NCI-H2029 treated with DMSO at 0.1 percent for 48 hours (cell line): Measurements from ENCODE around the gene DNAJC8.

Source experiments
- DNase-seq: peaks from one replicate; lab custom pipeline; 2025; lab: John Stamatoyannopoulos, UW

Gene DNAJC8

GRCh38 chr1:28171246-28171645 lies 61.6 kb downstream of the DNAJC8 start:
- no peak for DNase-seq

DNA sequence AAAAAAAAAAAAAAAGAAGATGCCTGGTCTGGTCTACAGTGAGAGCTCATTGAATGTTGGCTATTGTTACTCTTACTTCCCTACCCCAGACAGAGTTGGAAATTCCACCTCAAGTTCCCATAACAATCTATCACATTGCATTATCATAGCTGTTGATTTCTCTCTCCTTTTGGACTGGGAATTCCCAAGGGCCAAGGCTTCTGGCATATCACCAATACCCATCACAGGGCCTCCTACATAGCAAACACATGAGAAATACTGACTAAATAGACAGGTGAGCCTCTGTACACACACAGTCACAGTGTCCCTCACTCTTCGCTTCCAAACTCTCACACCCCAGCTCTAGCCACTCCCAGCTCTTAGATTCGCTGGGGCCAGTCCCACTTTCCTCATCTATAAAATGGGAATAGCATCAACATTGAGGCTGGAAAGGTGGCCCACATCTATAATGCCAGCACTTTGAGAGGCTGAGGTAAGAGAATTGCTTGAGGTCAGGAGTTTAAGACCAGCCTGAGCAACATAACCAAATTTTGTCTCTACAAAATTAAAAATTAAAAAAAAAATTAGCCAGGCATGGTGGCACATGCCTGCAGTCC lies 62.7 kb downstream of the DNAJC8 start:
- no peak for DNase-seq

DNA sequence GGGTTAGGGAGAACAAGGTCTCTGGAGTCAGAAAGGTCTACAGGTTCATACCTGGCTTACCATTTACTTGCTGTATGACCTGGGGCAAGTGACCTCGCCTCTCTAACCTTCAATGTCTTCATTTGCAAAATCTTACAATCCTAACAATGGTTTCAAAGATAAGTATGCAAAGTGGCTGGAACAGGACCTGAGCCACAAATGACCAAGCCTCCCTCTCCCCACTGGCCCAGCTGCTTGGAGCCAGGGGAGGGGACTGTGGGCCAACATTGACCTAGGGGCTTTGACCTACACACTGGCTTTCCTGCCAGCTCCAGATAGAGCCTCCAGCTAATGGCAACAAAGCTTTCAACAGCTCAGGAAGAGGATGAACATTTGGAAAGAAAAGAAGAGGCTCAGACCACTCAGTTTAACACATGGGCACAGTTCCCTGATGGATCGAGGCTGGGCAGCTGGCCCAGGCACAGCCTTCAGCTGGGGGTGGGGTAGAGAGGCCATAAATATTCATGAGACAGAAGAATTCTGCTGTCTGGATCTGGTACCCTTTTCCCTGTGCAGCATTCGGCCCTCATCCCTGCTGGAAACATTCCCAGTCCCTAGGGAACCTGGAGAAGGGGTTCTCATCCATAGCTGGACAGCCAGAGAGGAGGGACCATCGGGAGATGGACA lies 69.2 kb downstream of the DNAJC8 start:
- DNase-seq = no peak

DNA sequence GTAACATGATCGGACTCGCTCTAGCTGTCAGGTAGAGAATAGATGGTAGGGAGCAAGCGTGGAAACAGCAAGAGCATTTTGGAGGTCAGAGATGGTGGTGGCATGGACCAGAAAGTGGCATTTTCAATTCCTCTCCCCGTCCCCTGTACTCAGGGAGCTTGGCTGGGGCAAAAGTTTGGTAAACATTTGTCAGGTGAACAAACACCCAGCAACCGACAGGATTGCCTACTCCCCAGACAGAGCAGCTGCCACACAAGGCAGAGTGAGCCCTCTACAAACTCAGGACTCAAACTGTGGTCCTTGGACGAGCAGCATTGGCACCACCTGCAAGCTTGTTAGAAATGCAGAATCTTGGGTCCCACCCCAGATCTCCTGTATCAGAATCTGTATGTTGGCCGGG lies 70.7 kb downstream of the DNAJC8 start:
- no peak for DNase-seq

GRCh38 chr1:28161751-28162150 lies 71.1 kb downstream of the DNAJC8 start:
- DNase-seq = no peak

DNA sequence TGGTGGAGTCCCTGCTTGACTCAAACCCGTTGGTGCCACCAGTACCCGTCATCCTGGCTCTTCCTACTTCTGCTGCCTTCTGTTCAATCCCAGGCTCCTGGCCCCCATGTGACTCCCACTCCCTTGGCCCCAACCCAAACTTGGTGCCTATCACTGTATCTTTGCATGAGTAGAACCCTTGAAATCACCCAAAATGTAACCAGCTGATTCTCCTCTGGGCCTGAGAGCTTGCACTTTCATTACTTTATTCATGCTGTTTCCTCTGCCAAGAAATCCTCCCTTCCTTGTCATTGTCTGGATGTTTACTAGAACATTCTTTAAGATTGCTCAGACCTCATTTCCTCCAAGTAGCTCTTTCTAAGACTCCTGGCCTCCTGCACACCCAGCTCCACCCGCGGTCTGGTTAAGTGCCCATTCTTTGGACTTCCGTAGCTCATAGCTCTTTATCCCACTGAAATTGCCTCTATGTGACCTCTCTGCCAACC lies 72.0 kb downstream of the DNAJC8 start:
- no peak for DNase-seq

DNA sequence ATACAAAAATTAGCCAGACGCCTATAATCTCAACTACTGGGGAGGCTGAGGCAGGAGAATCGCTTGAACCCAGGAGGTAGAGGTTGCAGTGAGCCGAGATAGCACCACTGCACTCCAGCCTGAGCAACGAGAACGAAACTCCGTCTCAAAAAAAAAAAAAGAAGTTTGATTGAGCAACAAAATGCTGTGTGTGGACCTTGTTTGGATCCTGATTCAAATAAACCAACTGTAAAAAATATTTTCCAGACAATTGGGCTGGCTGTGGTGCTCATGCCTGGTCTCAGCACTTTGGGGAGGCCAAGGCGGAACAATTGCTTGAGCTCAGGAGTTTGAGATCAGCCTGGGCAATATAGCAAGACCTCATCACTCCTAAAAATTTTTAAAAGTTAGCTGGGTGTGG lies 73.1 kb downstream of the DNAJC8 start:
- no peak for DNase-seq

- DNase-seq = no peak
These were observed 73.6 kb downstream of the DNAJC8 start for GRCh38 chr1:28159243-28159642.

GRCh38 chr1:28157894-28158293 lies 74.9 kb downstream of the DNAJC8 start:
- no peak for DNase-seq

DNA sequence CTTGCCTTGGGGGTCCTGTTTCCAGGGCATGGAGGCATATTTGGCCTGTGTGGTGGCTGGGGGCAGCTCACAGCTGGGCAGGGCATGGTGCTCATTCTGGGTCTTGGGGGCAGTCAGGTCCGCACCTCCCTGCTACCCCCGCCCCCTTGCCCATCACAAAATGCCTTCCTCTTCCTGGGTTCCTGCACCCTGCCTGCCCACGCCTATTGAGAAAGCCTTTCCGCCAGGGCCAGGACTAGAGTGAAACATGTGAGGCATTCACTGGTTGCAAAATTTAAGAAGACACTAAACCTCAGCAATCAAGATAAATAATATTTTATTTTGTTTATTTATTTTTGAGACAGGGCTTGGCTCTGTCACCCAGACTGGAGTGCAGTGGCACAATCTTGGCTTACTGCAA lies 76.0 kb downstream of the DNAJC8 start:
- no peak for DNase-seq

DNA sequence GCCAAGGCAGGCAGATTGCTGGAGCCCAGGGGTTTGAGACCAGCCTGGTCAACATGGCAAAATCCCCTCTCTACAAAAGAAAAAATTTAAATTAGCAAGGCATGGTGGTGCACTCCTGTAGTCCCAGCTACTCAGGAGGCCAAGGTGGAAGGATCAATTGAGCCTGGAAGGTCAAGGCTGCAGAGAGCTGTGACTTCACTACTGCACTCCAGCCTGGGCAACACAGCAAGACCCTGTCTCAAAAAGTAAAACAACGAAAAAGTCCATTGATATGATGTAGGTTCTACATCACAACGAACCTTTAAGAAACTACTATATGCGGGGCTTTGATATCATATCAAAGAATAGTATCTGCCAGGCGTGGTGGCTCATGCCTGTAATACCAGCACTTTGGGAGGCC lies 77.2 kb downstream of the DNAJC8 start:
- DNase-seq = no peak

GRCh38 chr1:28154078-28154594 lies 78.7 kb downstream of the DNAJC8 start:
- DNase-seq = no peak
